Sigmoid colon (tissue), 7 donors: ENCODE results near the gene PRL. TPM values are rescaled to one million over a fixed set of nuclear protein-coding genes. Genes with fewer than 3 reads are reported as not detected.

Experiments used
- DNase-seq: peaks from one replicate; pipeline ENCODE4 v3.0.0-alpha.2; 2019
- H3K27ac ChIP-seq, 4 donors: fragments of 200-600 bp; sonication (generic); one replicate each; pipeline ENCODE4 v1.5.1; 2016 to 2019; ENCODE audit warnings: mild to moderate bottlenecking in 1 of 4
- H3K27me3 ChIP-seq, 3 donors: fragments of 200-600 bp; sonication (generic); one replicate each; pipeline ENCODE4 v1.5.1; 2019; ENCODE audit warnings: mild to moderate bottlenecking in 1 of 3
- H3K36me3 ChIP-seq, 4 donors: fragments of 200-600 bp; sonication (generic); one replicate each; pipeline ENCODE4 v1.5.1; 2016 to 2019
- H3K4me1 ChIP-seq, 4 donors: fragments of 200-600 bp; sonication (generic); one replicate each; pipeline ENCODE4 v1.5.1; 2017 to 2019
- H3K4me3 ChIP-seq, 4 donors: fragments of 200-600 bp; sonication (generic); one replicate each; pipeline ENCODE4 v1.5.1; 2017 to 2019; ENCODE audit warnings: mild to moderate bottlenecking in 2 of 4, moderate library complexity in 1 of 4
- H3K9me3 ChIP-seq, 4 donors: fragments of 200-600 bp in 3 of 4; sonication (generic) in 3 of 4; one replicate each; pipeline versions ENCODE4 v1.5.1 to v1.6.1; 2013 to 2019
- EP300 ChIP-seq, 4 donors: sonication (generic); formaldehyde crosslinking; IDR thresholded peaks; one replicate each; pipeline ENCODE4 v1.6.1; 2017; ENCODE audit warnings: antibody characterized with exemption in 4 of 4
- POLR2A ChIP-seq, 2 donors: fragments of 450-650 bp; IDR thresholded peaks; one replicate each; pipeline ENCODE4 v1.6.1; 2016; ENCODE audit warnings: antibody characterized with exemption in 2 of 2, mild to moderate bottlenecking in 2 of 2, moderate library complexity in 2 of 2
- POLR2AphosphoS5 ChIP-seq, 4 donors: sonication (generic); formaldehyde crosslinking; IDR thresholded peaks; one replicate each; pipeline ENCODE4 v1.6.1; 2017; ENCODE audit warnings: antibody characterized with exemption in 4 of 4
- WGBS, 2 donors: extraction: QIAGEN DNeasy Blood & Tissue Kit; methylation state at CpG; one replicate each; pipeline ENCODE4 v1.1.7; 2013; 5-methylcytosine and 5-hydroxymethylcytosine counted together
- intact Hi-C: fragments of 100-400 bp; cut with DNase I; formaldehyde crosslinking; loops from one replicate; pipeline ENCODE4 v1.15.1; 2023
- polyA plus RNA-seq, 3 donors: library from polyadenylated mRNA; stranded (reverse); fragments of 200-250 nt; gene quantifications; one replicate each; pipeline ENCODE4 v1.2.3, GENCODE V29; 2013
- total RNA-seq, 4 donors: library from RNA; depleted of rRNA; stranded (reverse); fragments of >200 nt; gene quantifications; one replicate each; pipeline ENCODE4 v1.1.0, GENCODE V29; 2016
- TF ChIP-seq, protein P1 (sequence below), 4 experiments: fragments of 450-650 bp in 3 of 4; fragments of 200-600 bp in 1 of 4; IDR thresholded peaks; one replicate each; pipeline ENCODE4 v1.5.1; 2016 to 2019; ENCODE audit warnings: antibody characterized with exemption in 4 of 4, mild to moderate bottlenecking in 3 of 4, moderate library complexity in 2 of 4
- donor health status: healthy with polysubstance abuse.
- donor health status: Bipolar disorder and iron deficiency.
- donor health status: healthy.

Gene PRL
- total RNA-seq (not detected), polyA plus RNA-seq (under 1 TPM in 1 of 3 donors, not detected in 2; 0.04 TPM)

DNA sequence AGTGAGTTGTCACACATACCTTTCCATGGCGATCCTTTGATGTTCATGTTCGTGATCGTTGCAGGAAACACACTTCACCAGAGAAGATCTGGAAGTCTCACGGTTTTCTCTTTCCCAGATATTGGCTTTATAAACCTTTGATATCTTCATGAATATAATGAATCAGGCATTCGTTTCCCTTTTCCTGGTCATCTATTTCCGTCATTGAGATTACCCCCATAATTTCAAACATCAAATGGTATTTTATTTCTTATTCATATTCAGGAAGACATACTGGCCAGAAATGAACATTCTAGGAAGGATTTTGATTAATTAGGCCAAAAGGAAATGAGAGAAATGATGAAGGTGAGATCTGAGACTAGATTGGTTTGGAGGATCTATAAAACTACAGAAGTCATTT lies at the start of gene PRL:
PRL (minus strand) TSS at position 101 of the 400 bp plus-strand sequence; CDS start at position 47, 54 bp downstream.
- Histone ChIP-seq H3K27ac (no peak within 1 kb of the TSS), H3K4me3 (no peak within 1 kb of the TSS), H3K4me1 (peaks cover 0 to 14% (median 8%) of the 10 kb centered on the region in 4 donors), H3K27me3 (no peaks in the 10 kb centered on the region), H3K36me3 (no peaks in the 10 kb centered on the region), H3K9me3 (no peaks in the 10 kb centered on the region)
- intact Hi-C loops, result no loop called here
- TF ChIP-seq POLR2AphosphoS5 (IDR thresholded peaks at IDR 0.05) (no peak), POLR2A (IDR thresholded peaks at IDR 0.05) (no peak), EP300 (IDR thresholded peaks at IDR 0.05) (no peak)
- TF ChIP-seq, protein P1, sequence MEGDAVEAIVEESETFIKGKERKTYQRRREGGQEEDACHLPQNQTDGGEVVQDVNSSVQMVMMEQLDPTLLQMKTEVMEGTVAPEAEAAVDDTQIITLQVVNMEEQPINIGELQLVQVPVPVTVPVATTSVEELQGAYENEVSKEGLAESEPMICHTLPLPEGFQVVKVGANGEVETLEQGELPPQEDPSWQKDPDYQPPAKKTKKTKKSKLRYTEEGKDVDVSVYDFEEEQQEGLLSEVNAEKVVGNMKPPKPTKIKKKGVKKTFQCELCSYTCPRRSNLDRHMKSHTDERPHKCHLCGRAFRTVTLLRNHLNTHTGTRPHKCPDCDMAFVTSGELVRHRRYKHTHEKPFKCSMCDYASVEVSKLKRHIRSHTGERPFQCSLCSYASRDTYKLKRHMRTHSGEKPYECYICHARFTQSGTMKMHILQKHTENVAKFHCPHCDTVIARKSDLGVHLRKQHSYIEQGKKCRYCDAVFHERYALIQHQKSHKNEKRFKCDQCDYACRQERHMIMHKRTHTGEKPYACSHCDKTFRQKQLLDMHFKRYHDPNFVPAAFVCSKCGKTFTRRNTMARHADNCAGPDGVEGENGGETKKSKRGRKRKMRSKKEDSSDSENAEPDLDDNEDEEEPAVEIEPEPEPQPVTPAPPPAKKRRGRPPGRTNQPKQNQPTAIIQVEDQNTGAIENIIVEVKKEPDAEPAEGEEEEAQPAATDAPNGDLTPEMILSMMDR (IDR thresholded peaks at IDR 0.05), result no peak
- WGBS, 2 donors, result 91 to 93% methylated on average over 6 of the region's 6 CpGs
- DNase-seq, result no peak

DNA sequence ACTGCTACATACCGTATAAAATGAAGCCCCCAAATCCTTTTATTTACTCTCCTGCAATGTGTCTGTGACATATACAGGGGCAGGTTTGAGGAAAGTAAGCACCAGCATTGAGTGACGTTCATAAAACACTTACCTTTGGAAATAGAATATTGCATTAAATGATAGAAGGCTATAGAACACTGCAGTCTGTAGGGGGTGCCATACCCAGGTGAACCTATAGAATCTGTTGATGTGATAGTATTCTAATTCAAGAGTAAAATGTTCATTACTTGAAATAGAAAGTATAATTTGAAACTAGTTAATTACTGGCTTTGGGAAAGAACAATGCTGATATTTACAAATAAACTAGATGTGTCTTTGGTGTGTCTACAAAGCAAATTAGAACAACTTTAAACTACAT lies 47.0 kb upstream of the PRL start:
- DNase-seq, result no peak
- Histone ChIP-seq H3K27me3 (no peaks in the 10 kb centered on the region), H3K4me1 (no peaks in the 10 kb centered on the region), H3K36me3 (no peaks in the 10 kb centered on the region), H3K9me3 (no peaks in the 10 kb centered on the region), H3K27ac (no peak overlapping the region), H3K4me3 (no peak overlapping the region)
- intact Hi-C loops, result no loop called here
- 74 to 82% methylated on average over 2 of the region's 2 CpGs for whole genome bisulfite sequencing, 2 donors
- TF ChIP-seq EP300 (IDR thresholded peaks at IDR 0.05) (no peak), POLR2A (IDR thresholded peaks at IDR 0.05) (no peak), POLR2AphosphoS5 (IDR thresholded peaks at IDR 0.05) (no peak)
- TF ChIP-seq, protein P1 (IDR thresholded peaks at IDR 0.05), result no peak

DNA sequence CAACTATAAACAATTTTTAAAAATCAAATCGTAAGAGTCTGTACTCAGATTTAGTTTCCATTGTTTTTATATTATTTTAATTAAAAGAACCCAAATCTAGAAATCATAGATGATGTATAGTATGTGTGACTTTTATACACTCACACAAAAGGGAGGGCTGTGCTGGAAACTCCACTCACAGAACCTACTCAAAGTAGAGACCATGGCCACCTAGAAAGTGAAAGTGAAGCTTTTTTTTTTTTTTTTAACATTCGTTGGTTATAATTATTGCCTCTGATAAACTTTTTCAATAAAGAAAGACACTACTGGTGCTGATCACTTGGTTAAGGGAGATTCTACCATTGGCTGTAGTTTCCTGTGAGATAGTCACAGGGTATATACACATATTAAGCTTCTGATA lies 37.9 kb upstream of the PRL start:
- Histone ChIP-seq H3K4me1 (no peaks in the 10 kb centered on the region), H3K9me3 (no peaks in the 10 kb centered on the region), H3K36me3 (no peaks in the 10 kb centered on the region), H3K4me3 (no peak overlapping the region), H3K27me3 (no peaks in the 10 kb centered on the region), H3K27ac (no peak overlapping the region)
- intact Hi-C loops, result no loop called here
- WGBS, 2 donors, result 51% methylated on average over 2 of the region's 2 CpGs
- no peak for DNase-seq
- no peak for TF ChIP-seq EP300 (IDR thresholded peaks at IDR 0.05)
- TF ChIP-seq POLR2A (IDR thresholded peaks at IDR 0.05), result no peak
- TF ChIP-seq, protein P1 (IDR thresholded peaks at IDR 0.05), result no peak
- TF ChIP-seq POLR2AphosphoS5 (IDR thresholded peaks at IDR 0.05), result no peak

DNA sequence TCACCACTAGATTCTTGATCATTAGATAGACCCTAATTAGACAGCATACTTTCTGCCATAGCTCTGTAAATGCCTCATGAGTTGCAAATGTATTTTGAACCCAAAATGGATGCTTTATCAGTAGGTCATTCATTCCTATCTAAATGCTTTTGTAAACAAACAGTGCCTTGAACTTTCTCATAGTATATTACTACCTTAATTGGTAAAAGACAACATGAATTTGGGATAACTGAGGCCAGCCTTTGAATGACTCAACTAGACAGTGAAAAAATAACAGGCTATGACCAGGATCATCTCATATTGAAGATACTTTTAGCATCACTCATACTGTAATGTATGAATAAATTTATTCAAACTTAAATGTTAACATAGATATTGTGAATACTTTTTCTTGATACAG lies 37.0 kb upstream of the PRL start:
- H3K9me3 ChIP-seq, result no peaks in the 10 kb centered on the region
- TF ChIP-seq EP300 (IDR thresholded peaks at IDR 0.05), result no peak
- no peak for TF ChIP-seq POLR2AphosphoS5 (IDR thresholded peaks at IDR 0.05)
- TF ChIP-seq, protein P1 (IDR thresholded peaks at IDR 0.05), result no peak
- no peak for TF ChIP-seq POLR2A (IDR thresholded peaks at IDR 0.05)
- no peak for DNase-seq
- H3K36me3 ChIP-seq, result no peaks in the 10 kb centered on the region
- no peaks in the 10 kb centered on the region for H3K4me1 ChIP-seq
- no peak overlapping the region for H3K27ac ChIP-seq
- H3K27me3 ChIP-seq, result no peaks in the 10 kb centered on the region
- intact Hi-C loops, result no loop called here
- no peak overlapping the region for H3K4me3 ChIP-seq

DNA sequence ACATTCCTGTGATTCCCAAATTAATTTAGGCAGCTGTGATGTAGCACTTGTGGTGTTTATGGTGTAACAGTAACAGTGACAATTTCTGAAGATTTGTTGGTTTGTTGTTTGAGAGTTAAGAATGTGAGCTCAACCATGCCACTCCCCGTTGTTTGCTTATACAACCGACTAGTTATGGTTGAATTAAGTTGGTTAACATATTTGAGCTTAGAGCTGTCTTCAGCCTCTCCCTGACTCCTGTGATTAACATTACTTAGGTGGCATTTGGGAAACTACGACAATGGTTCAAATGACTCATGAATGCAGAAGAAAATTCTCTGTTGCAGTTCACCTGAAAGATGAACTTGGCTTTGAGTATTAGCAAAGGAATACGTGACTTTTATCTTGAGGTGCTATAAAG lies 35.9 kb upstream of the PRL start:
- Histone ChIP-seq H3K36me3 (no peaks in the 10 kb centered on the region), H3K4me3 (no peak overlapping the region), H3K4me1 (no peaks in the 10 kb centered on the region), H3K27me3 (no peaks in the 10 kb centered on the region), H3K9me3 (no peaks in the 10 kb centered on the region), H3K27ac (no peak overlapping the region)
- WGBS, 2 donors, result 60 to 76% methylated on average over 4 of the region's 4 CpGs
- no peak for DNase-seq
- intact Hi-C loops, result no loop called here
- TF ChIP-seq POLR2A (IDR thresholded peaks at IDR 0.05), result no peak
